Neural cell (in vitro differentiated cells): Measurements from ENCODE around the gene COL19A1. TPM values are rescaled to one million over a fixed set of nuclear protein-coding genes. Genes with fewer than 3 reads are reported as not detected.

ENCODE experiments used
- H2AFZ ChIP-seq: fragments of 200-600, 300-800 bp; sonication (generic), shearing (Covaris generic); 2 replicates; pipeline ENCODE4 v1.6.0; 2014; ENCODE audit warnings: low read depth, mild to moderate bottlenecking, antibody characterized with exemption, low read length, moderate library complexity
- H3F3A ChIP-seq: fragments of 200-600 bp; shearing (Covaris generic); 2 replicates; pipeline ENCODE4 v1.6.1; 2016; ENCODE audit warnings: mild to moderate bottlenecking, moderate library complexity, mixed read lengths, antibody characterized with exemption, low read length; ENCODE audit not compliant: insufficient read depth, poor library complexity, severe bottlenecking
- H3K27ac ChIP-seq: fragments of 200-600, 300-800 bp; sonication (generic), shearing (Covaris generic); 2 replicates; pipeline ENCODE4 v1.5.1; 2014; ENCODE audit warnings: mild to moderate bottlenecking, low read length, moderate library complexity
- H3K27me3 ChIP-seq: fragments of 300-800, 200-600 bp; sonication (generic), shearing (Covaris generic); 2 replicates; pipeline ENCODE4 v1.6.0; 2014; ENCODE audit warnings: mild to moderate bottlenecking, low read depth, low read length, moderate library complexity; ENCODE audit not compliant: insufficient read depth
- H3K36me3 ChIP-seq: fragments of 300-800, 200-600 bp; sonication (generic), shearing (Covaris generic); 2 replicates; pipeline ENCODE4 v1.5.1; 2014; ENCODE audit warnings: mild to moderate bottlenecking, antibody characterized with exemption, low read length, moderate library complexity; ENCODE audit not compliant: insufficient read depth
- H3K4me2 ChIP-seq: fragments of 300-800, 200-600 bp; sonication (generic), shearing (Covaris generic); 2 replicates; pipeline ENCODE4 v1.6.0; 2014; ENCODE audit warnings: mild to moderate bottlenecking, low read length
- H3K4me3 ChIP-seq: fragments of 300-800, 200-600 bp; sonication (generic), shearing (Covaris generic); 2 replicates; pipeline ENCODE4 v1.5.1; 2014; ENCODE audit warnings: mild to moderate bottlenecking, low read length, moderate library complexity
- H3K79me2 ChIP-seq: fragments of 200-600 bp; shearing (Covaris generic); replicated peaks from 2 replicates; pipeline ENCODE4 v1.6.0; 2014; ENCODE audit warnings: mild to moderate bottlenecking, low read length, moderate library complexity; ENCODE audit not compliant: insufficient read depth
- H3K9ac ChIP-seq: fragments of 300-800, 200-600 bp; sonication (generic), shearing (Covaris generic); 2 replicates; pipeline ENCODE4 v1.6.1; 2016; ENCODE audit warnings: mild to moderate bottlenecking, low read length, mixed read lengths
- H3K9me2 ChIP-seq: fragments of 200-600 bp; shearing (Covaris generic); 2 replicates; pipeline ENCODE4 v1.6.1; 2016; ENCODE audit warnings: mild to moderate bottlenecking, low read length, mixed read lengths; ENCODE audit not compliant: insufficient read depth
- H3K9me3 ChIP-seq: fragments of 200-600, 300-800 bp; sonication (generic), shearing (Covaris generic); 2 replicates; pipeline ENCODE4 v1.6.1; 2016; ENCODE audit warnings: mild to moderate bottlenecking, mixed run types, low read length, moderate library complexity, mixed read lengths
- H4K20me1 ChIP-seq: fragments of 200-600 bp; shearing (Covaris generic); 2 replicates; pipeline ENCODE4 v1.6.1; 2016; ENCODE audit warnings: mild to moderate bottlenecking, mixed run types; ENCODE audit not compliant: insufficient read depth
- EP300 ChIP-seq: fragments of 450-650 bp; conservative IDR thresholded peaks from 2 replicates; pipeline ENCODE4 v1.6.1; 2014; ENCODE audit warnings: antibody characterized with exemption, mild to moderate bottlenecking, moderate library complexity; ENCODE audit not compliant: poor library complexity, severe bottlenecking
- EZH2 ChIP-seq: fragments of 200-600, 300-800 bp; shearing (Covaris generic), sonication (generic); IDR thresholded peaks from 2 replicates; pipeline ENCODE4 v1.6.1; 2014; ENCODE audit warnings: antibody characterized with exemption, low read length, borderline replicate concordance, mild to moderate bottlenecking; ENCODE audit not compliant: insufficient read depth, poor library complexity, severe bottlenecking
- MXI1 ChIP-seq: fragments of 450-650 bp; conservative IDR thresholded peaks from 2 replicates; pipeline ENCODE4 v1.6.1; 2014; ENCODE audit warnings: antibody characterized with exemption, mild to moderate bottlenecking; ENCODE audit not compliant: poor library complexity, severe bottlenecking
- POLR2AphosphoS5 ChIP-seq: IDR thresholded peaks from 2 replicates; pipeline ENCODE4 v1.6.1; 2012
- RAD21 ChIP-seq: fragments of 450-650 bp; conservative IDR thresholded peaks from 2 replicates; pipeline ENCODE4 v1.6.1; 2014; ENCODE audit warnings: antibody characterized with exemption, mild to moderate bottlenecking, moderate library complexity
- REST ChIP-seq: IDR thresholded peaks from 2 replicates; pipeline ENCODE4 v1.6.1; 2012; ENCODE audit warnings: borderline replicate concordance
- SMC3 ChIP-seq: fragments of 450-650 bp; conservative IDR thresholded peaks from 2 replicates; pipeline ENCODE4 v1.6.1; 2014; ENCODE audit warnings: antibody characterized with exemption, mild to moderate bottlenecking, moderate library complexity; ENCODE audit not compliant: poor library complexity
- TAF1 ChIP-seq: IDR thresholded peaks from 2 replicates; pipeline ENCODE4 v1.6.1; 2012; ENCODE audit warnings: low read depth
- polyA plus RNA-seq: library from polyadenylated mRNA; depleted of rRNA; stranded (reverse); fragments of >200 nt; gene quantifications from 2 replicates; pipeline ENCODE4 v1.2.3, GENCODE V29; 2014
- TF ChIP-seq, protein P1 (sequence below): fragments of 450-650 bp; IDR thresholded peaks from 2 replicates; pipeline ENCODE4 v1.5.1; 2014; ENCODE audit warnings: antibody characterized with exemption, mild to moderate bottlenecking, moderate library complexity; ENCODE audit not compliant: poor library complexity, severe bottlenecking

The COL19A1 gene
- polyA plus RNA-seq, 1 donor from 2014 or later: 0.24 TPM

DNA sequence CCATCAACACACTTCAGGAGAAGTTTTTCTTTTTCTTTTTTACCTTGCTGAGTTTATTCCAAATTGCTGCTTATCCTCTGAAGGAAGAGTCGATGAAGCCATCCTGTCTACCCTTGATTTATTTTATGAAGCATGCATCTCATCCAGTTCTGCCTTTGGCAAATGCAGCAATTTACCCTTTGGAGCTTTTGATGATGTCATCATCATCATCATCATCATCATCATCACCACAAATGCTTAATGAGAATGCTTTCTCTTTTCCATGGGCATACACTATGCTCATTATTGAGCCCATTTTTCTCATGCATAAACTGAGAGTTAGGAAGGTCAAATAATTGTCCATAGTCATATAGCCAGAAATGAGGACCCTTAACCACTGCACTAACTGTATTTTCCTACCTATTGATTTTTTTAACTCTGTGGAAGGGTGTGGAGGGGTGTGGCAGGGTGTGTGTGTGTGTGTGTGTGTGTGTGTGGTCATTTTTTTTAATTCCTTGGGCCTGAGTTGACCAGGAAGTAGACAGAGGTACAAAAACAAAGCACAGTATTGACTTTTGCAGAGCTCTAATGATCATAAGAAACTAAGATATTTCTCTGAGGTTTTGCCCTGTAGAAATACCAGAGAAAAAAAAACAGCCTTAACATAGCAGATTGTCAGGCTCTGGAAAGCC, 353.7 kb downstream of the COL19A1 start:
- Histone ChIP-seq H3K9me2 (no peaks in the 10 kb centered on the region), H2AFZ (no peak overlapping the region), H3K4me3 (no peak overlapping the region), H3K4me2 (no peak overlapping the region), H3K27me3 (no peaks in the 10 kb centered on the region), H3K27ac (no peak overlapping the region), H3K9me3 (no peaks in the 10 kb centered on the region), H3K36me3 (no peaks in the 10 kb centered on the region), H4K20me1 (no peaks in the 10 kb centered on the region), H3F3A (no peaks in the 10 kb centered on the region), H3K79me2 (no peaks in the 10 kb centered on the region), H3K9ac (no peak overlapping the region)
- TF ChIP-seq TAF1: no peak
- no peak for TF ChIP-seq EZH2
- no peak for TF ChIP-seq SMC3
- no peak for TF ChIP-seq REST
- TF ChIP-seq POLR2AphosphoS5: no peak
- TF ChIP-seq EP300: no peak
- no peak for TF ChIP-seq MXI1
- TF ChIP-seq, protein P1, sequence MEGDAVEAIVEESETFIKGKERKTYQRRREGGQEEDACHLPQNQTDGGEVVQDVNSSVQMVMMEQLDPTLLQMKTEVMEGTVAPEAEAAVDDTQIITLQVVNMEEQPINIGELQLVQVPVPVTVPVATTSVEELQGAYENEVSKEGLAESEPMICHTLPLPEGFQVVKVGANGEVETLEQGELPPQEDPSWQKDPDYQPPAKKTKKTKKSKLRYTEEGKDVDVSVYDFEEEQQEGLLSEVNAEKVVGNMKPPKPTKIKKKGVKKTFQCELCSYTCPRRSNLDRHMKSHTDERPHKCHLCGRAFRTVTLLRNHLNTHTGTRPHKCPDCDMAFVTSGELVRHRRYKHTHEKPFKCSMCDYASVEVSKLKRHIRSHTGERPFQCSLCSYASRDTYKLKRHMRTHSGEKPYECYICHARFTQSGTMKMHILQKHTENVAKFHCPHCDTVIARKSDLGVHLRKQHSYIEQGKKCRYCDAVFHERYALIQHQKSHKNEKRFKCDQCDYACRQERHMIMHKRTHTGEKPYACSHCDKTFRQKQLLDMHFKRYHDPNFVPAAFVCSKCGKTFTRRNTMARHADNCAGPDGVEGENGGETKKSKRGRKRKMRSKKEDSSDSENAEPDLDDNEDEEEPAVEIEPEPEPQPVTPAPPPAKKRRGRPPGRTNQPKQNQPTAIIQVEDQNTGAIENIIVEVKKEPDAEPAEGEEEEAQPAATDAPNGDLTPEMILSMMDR: no peak
- no peak for TF ChIP-seq RAD21

DNA sequence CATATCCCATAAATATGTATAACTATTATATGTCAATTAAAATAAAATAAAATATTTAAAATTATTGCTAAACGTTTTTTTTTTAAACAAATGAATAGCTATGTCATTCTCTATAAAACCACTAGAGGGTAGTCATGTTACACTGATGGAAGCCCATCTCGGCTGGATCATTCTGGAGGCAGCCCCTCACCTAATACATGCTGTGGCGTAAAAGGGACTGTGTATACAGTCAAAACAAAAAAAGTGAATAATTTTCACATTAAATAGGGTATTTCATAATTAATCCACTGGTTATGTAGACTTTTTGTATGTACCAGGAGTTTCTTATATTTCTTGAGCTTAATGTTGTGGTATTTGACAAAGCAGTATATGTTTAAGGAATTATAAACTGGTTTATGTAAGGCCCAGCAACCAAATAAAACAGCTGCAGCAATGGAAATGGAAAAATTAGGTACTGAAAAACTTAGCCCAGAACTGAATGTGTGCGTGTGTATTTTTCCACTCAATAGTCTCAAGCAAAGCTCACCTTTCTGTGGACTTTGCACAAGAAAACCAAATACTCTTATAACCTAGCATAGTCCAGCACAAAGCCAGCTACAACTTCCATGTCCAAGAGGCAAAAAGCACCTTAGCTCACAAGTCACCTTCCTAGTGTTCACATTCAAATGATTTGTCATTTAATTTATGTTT, 354.8 kb downstream of the COL19A1 start:
- no peak overlapping the region for H3K27ac ChIP-seq
- H4K20me1 ChIP-seq: no peaks in the 10 kb centered on the region
- no peak overlapping the region for H3K4me2 ChIP-seq
- H3K79me2 ChIP-seq: no peaks in the 10 kb centered on the region
- no peaks in the 10 kb centered on the region for H3K36me3 ChIP-seq
- TF ChIP-seq SMC3 (peak; percentile 83), MXI1 (no peak), RAD21 (peak; percentile 89), TAF1 (no peak), EZH2 (no peak), REST (no peak), POLR2AphosphoS5 (no peak)
- TF ChIP-seq, protein P1: peak; percentile 82
- no peaks in the 10 kb centered on the region for H3K27me3 ChIP-seq
- no peaks in the 10 kb centered on the region for H3K9me2 ChIP-seq
- H2AFZ ChIP-seq: no peak overlapping the region
- H3K9ac ChIP-seq: no peak overlapping the region
- H3K4me3 ChIP-seq: no peak overlapping the region
- H3K9me3 ChIP-seq: no peaks in the 10 kb centered on the region
- H3F3A ChIP-seq: no peaks in the 10 kb centered on the region
